AG09319 (cell line): ENCODE data around the gene ZNF8.

Source experiments
- DNase-seq: peaks from one replicate; pipeline ENCODE4 v3.0.0-alpha.2; 2010; ENCODE audit warnings: low read depth; ENCODE audit errors: extremely low read depth
- CTCF ChIP-seq: IDR thresholded peaks from 2 replicates; pipeline ENCODE4 v1.5.1; 2011; ENCODE audit warnings: low read depth, mild to moderate bottlenecking, inconsistent platforms, low read length, moderate library complexity

ZNF8 gene

GRCh38 chr19:58326501-58326913, 47.8 kb downstream of the ZNF8 start:
- no peak for DNase-seq
- TF ChIP-seq CTCF = no peak

GRCh38 chr19:58326914-58327726, 48.4 kb downstream of the ZNF8 start, which contains the start of gene ZSCAN22:
Gene ZSCAN22, plus strand, starts transcription at chr19:58326994. Its CDS starts 7,809 bp downstream, at chr19:58334803.
- no peak for TF ChIP-seq CTCF

GRCh38 chr19:58328999-58329398, 50.2 kb downstream of the ZNF8 start:
- no peak for DNase-seq
- TF ChIP-seq CTCF = no peak

More at GRCh38 chr19:58326914-58327726, 48.4 kb downstream of the ZNF8 start, which contains the start of gene ZSCAN22:
- DNase-seq = peak; percentile 78

- DNase-seq = no peak
Observed at GRCh38 chr19:58330458-58330857, 51.7 kb downstream of the ZNF8 start.

GRCh38 chr19:58332697-58333096, 53.9 kb downstream of the ZNF8 start:
- DNase-seq = no peak
- TF ChIP-seq CTCF = no peak

More at GRCh38 chr19:58330458-58330857, 51.7 kb downstream of the ZNF8 start:
- no peak for TF ChIP-seq CTCF

- no peak for TF ChIP-seq CTCF
- DNase-seq = no peak
Observed at GRCh38 chr19:58334691-58335249, 56.0 kb downstream of the ZNF8 start.

GRCh38 chr19:58335630-58336029, 56.9 kb downstream of the ZNF8 start:
- no peak for TF ChIP-seq CTCF
- DNase-seq = no peak
